HG03571 (cell line): Measurements from ENCODE around the gene ANKRD13B.
"Not testable (repeated sequence)": the region's sequence is repeated elsewhere in the genome, so short reads cannot be mapped to it uniquely, and the experiment has no call there.

Experiments used
- ATAC-seq: cut with Tn5 transposase; IDR thresholded peaks from one replicate; pipeline ENCODE4 v1.9.1; 2021; ENCODE audit not compliant: unreplicated experiment

The ANKRD13B gene

DNA sequence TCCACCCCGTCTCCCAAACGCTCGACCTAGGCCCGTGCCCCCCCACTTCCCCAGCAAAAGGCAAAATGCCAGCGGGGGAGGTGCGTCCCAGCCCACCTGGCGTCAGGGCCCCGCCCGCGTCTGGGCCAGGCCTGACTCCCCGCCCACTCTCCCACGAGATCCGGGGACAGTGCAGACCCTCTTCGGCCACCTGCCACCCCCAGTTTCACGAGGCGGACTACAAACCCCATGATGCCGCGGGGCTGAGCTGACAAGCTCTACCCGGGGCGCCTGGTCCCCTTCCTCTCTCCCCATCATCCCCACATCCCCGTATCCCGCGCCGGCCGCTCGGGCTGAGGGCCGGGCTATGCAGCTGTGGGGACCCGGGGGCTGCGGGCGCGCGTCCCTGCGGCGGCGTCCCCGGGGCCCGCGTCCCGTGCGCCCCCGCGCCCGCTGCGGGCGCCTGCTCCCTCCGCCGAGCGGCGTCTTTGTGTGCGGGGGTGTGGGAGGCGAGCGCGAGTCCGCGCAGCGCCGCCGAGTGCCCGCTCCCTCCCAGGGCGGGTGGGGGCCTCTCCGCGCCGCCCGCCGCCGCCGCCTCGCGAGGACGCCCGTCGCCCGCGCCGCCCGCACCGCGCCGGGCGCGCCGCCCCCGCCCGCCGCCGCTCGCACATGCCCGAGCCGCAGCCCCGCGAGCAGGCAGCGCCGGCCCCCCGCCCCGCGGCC is at the start of gene ANKRD13B:
ANKRD13B (plus strand) TSS at position 283 of the 702 bp plus-strand sequence. CDS start 490 bp downstream, outside the sequence.
- no peak for ATAC-seq

DNA sequence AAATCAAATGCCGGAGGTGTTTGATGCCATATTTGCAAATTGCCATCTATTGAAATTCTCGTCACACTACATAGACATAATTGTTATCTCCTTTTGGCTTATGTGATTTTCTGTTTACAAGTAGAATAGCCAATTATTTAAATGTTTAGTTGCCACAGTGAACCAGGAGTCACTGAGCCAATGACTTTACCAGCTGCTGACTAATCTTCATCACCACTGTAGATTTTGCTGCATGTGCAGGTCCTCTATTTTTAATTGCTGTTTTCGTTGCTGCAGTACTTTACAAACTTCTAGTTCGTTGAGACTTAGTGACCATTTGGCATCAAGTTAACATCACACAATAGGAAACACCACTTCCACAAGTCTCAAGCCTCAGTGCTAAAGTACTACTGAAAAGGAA is 48.9 kb upstream of the ANKRD13B start:
- ATAC-seq, result no peak

DNA sequence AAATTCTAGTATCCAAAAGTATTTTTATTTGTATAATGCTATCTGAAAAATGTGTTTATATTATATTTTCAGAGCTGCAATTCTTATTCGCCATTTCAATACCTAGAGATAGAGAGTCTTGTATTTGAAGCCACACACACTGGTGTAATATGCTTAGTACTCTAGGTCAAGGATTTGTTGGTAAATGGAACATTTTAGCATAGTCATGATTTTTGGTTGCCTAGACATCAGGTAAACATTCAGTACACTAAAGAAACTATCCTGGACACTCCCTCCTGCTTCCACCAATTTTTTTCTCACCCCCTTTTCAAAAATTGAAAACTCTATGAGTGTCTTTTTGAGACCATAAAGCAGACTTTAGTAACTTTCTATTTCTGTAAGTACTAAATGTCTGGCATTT is 46.8 kb upstream of the ANKRD13B start:
- no peak for ATAC-seq

DNA sequence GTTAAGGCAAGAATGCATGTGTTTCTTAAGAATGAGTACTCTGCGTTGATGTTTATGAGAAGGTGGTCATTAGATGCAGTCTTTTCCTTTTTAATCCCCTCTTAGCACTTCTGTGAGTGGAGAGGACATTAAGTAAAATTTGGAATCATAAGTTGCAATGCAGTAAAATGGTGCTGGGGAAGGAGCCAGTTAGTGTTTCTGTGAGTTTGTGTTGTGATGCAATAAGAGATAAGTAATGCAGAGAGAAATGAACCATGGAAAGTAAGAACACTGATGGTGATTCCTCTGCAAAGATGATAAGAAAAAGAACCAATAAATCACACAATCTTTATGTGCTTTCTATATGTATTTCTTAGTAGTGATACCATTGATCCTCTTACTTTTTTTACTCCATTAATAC is 46.1 kb upstream of the ANKRD13B start:
- no peak for ATAC-seq

DNA sequence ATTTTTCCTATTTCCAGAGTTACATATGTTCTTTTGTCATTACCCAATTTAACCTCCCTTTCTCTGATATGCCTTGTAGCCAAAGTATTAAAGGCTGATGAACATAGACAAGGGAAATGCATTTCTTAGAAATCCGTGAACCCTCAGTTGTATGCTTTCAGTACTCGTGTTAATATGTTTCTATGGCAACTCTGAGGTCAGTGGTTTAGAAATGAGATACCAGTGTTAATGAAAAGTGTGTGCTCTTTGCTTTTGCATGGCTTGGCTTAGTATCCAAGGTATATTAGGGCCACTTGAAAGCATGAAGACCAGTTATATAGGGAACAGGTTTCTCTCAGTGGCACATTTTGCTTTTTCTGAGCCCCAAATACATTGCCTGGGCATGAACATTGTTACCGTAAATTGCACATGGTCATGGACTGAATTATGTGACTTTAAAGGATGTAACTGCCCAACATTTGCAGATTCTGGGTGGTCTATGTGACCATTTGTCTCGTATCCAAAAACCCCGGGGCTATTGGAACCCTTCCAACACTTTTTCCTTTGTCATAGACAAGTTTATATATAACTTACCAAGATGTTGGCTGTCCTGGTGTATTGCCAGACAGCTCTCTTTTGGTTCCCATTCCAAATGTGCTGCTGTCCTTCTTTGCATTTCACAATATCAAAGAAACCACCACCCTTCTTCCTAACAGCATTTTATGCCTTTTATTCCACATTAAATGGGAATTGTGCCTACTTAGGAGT is 43.6 kb upstream of the ANKRD13B start:
- ATAC-seq, result no peak

GRCh38 chr17:29555840-29556239 is 37.1 kb upstream of the ANKRD13B start:
- no peak for ATAC-seq

- no peak for ATAC-seq
Observed at GRCh38 chr17:29557085-29557738, 35.7 kb upstream of the ANKRD13B start.

DNA sequence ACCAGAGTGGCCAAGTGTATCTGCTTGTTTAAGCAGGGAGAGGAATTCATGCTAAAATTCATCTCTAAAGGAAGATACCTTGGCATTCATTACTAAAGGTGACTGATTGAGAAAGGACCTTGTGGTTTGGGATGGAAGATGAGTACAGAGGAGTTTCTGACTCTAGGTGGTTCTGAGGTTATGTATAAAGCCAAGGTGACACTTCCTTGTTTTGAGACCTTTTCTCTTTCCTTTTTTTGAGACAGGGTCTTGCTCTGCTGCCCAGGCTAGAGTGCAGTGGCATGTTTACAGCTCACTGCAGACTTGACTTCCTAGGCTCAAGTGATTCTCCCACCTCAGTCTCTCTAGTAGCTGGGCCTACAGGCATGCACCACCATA is 35.2 kb upstream of the ANKRD13B start:
- ATAC-seq, result no peak

DNA sequence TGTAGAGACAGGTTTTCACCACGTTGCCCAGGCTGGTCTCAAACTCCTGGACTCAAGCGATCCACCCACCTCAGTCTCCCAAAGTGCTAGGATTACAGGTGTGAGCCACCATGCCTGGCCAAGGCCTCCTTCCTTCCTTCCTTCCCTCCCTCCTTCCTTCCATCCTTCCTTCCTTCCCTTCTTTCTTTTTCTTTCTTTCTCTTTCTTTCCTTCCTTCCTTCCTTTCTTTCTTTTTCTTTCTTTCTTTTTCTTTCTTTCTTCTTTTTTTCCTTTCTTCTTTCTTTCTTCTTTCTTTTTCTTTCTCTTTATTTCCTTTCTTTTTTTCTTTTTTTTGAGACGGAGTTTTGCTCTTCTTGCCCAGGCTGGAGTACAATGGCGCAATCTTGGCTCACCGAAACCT is 34.8 kb upstream of the ANKRD13B start:
- ATAC-seq, result not testable (repeated sequence)

- ATAC-seq, result no peak
Observed at GRCh38 chr17:29559640-29560039, 33.3 kb upstream of the ANKRD13B start.

DNA sequence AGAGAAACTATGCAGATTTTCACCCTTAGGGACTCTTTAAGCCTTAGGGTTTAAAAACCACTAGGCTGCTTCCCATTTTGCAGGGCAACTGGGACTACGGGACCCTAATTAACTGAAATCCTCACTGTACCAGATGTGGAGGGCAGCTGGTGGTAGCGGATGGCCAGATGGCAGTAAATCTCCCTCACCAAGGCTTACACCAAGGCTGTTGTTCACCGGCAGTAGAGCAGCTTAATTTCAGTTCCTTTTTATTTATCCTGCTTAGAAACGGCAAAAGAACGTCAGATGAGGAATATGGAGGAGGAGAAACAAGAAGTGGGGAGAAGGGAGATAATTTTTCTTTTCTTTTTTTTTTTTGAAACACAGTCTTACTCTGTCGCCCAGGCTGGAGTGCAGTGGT is 32.6 kb upstream of the ANKRD13B start:
- no peak for ATAC-seq

- ATAC-seq, result no peak
Observed at GRCh38 chr17:29561554-29562517, 31.1 kb upstream of the ANKRD13B start.

GRCh38 chr17:29562615-29563014 is 30.3 kb upstream of the ANKRD13B start:
- ATAC-seq, result no peak

DNA sequence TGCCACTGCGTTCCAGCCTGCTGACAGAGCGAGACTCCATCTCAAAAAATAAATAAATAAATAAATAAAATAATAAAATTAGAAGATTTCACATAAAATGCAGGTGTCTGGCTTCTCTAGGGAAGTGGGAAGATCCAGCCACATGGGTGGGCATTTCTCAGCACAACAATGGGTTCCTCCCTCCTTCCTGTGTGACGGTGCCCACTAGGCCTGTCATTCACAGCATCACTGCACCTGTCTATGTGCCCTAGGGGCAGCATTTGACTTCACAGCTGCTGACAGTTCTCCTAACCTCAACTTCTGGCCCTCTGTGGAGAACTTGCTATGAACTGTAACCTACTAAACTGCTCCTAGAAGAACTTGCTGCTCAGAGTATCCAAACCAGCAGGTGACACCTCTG is 29.1 kb upstream of the ANKRD13B start:
- no peak for ATAC-seq

DNA sequence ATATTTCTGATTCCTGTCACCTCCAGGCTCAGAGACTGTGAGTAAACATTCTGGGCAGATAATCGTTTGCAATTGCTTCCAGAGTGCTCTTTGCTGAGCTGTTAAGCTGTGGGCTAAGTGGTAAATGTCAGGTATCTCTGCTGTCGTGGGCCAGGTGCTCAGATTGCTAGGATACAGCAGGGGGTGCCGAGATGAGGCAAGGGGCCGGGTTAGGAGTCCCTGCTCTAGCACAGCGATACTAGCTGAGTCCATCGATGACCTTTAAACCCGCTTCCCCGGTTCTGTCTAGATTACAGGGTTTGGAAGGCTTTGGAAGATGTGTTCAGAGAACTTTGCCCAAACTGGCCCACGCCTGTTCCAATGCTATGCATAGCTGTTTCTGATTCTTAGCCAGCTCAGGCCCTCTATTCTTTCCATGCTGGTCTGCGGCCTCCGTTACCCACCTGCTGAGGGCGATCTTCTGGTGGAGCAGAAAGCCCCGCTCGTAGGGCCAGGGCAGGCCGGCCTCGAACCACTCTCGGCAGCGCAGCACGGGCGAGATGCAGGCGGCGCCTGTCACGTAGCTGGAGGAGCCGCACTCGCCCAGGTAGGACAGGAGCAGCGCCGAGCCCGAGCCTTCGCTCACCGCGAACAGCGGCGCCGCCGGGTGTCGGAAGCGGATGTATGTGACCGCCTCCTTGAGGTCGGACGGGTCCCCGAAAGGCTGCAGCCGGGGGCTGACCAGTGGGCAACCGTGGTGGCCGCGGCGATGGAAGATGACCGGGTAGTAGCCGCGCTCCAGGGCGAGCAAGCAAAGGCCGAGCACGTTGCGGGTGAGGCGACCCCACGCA is 27.1 kb upstream of the ANKRD13B start:
- ATAC-seq, result no peak

DNA sequence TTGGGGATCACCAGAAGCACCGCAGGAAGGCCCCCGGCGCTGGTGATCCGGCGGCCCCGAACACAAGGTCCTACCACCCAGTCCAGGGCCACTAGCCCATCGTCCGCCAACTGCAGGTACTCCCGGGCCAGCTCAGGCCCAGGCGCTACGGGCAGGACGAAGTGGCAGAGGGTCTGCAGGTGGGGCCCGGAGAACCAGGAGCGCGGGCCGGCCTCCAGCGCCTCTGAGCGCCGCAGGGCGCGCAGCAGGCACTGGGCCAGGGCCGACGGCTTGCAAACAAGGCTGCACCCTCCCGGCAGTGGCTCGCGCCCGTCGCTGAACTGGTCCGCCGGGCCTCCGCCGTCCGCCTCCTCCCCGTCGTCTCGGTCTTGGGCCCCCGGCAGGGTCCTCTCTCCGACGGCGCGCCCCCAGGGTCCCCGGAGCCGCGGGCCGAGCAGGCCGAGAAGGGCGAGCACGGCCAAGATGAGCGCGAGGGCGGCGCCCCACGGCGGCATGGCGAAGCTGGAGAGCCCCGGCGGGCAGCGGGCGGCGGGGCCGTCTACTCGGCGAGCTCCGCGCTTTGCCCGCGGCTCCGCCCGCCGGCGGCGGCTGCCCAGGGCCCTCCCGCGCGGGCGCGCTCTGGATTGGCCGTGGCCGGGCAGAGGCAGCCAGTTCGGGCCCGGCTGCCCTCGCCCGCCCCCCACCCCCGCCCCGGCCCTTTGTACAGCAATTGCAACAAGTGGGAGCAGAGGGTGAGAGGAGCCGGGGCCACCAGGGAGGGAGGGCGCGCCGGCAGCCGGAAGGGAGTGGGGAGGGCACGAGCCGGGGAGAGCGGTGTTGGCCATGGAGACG is 26.2 kb upstream of the ANKRD13B start, which contains the start of gene ABHD15:
ABHD15 (minus strand) TSS at position 565 of the 831 bp plus-strand sequence; CDS start at position 494, 71 bp downstream.
- peak; percentile 26 for ATAC-seq

DNA sequence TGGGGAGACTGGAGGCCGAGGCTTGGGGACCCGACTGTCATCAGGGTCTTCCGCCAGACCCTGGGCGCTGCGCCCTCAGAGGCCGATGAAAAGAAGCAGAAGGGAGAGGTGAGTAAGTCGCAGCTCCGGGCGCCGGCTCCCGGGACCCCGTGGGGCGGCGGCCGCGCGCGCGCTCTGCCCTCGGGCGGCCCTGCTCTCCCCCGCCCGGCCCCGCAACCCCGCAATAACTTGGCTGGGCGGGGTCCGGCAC is 25.7 kb upstream of the ANKRD13B start:
- ATAC-seq, result peak; percentile 16

GRCh38 chr17:29567554-29568330 is 25.2 kb upstream of the ANKRD13B start:
- ATAC-seq, result peak; percentile 38
